K562 (cell line): Measurements from ENCODE around the gene ITGB1BP2. TPM values are rescaled to one million over a fixed set of nuclear protein-coding genes. Genes with fewer than 3 reads are reported as not detected.

Experiments
- ATF1 ChIP-seq, 2 experiments: fragments of 450-650 bp in 1 of 2; IDR thresholded peaks; 2 replicates each; pipeline ENCODE4 v1.6.1; 2016; ENCODE audit warnings: missing compliant biosample characterization in 1 of 2, missing genetic modification characterization in 1 of 2
- FOXM1 ChIP-seq, 2 experiments: fragments of 450-650 bp in 1 of 2; sonication (generic) in 1 of 2; formaldehyde crosslinking in 1 of 2; IDR thresholded peaks; 2 replicates each; pipeline versions ENCODE4 v1.6.1 to v1.9.0; 2017 to 2022; ENCODE audit warnings: low read depth in 2 of 2, mild to moderate bottlenecking in 2 of 2, missing genetic modification reagents in 1 of 2, moderate library complexity in 1 of 2
- KDM1A ChIP-seq, 2 experiments: fragments of 450-650 bp; IDR thresholded peaks; 2 replicates each; pipeline ENCODE4 v1.6.1; 2016; ENCODE audit warnings: mild to moderate bottlenecking in 2 of 2
- LCOR ChIP-seq: sonication (generic); formaldehyde crosslinking; IDR thresholded peaks from 2 replicates; pipeline ENCODE4 v1.8.0; 2022; ENCODE audit warnings: mild to moderate bottlenecking, missing genetic modification reagents
- NEUROD1 ChIP-seq: fragments of 150-350 bp; IDR thresholded peaks from 2 replicates; pipeline ENCODE4 v1.6.1; 2014; ENCODE audit warnings: borderline replicate concordance, low read length, low read depth; ENCODE audit not compliant: partially characterized antibody
- NFYB ChIP-seq: IDR thresholded peaks from 2 replicates; pipeline ENCODE4 v1.6.1; 2011; ENCODE audit warnings: mild to moderate bottlenecking, moderate library complexity; ENCODE audit not compliant: insufficient read length; ENCODE audit errors: extremely low read depth
- PHF8 ChIP-seq: fragments of 200-600 bp; sonication (generic); IDR thresholded peaks from 2 replicates; pipeline ENCODE4 v1.6.1; 2012; ENCODE audit warnings: mixed run types, mild to moderate bottlenecking, inconsistent platforms, low read length, moderate library complexity, borderline replicate concordance
- RBM25 ChIP-seq: fragments of 200-400 bp; formaldehyde crosslinking; IDR thresholded peaks from 2 replicates; pipeline ENCODE4 v1.6.1; 2018; ENCODE audit warnings: low read length, low read depth, moderate library complexity; ENCODE audit not compliant: severe bottlenecking
- RERE ChIP-seq: sonication (generic); formaldehyde crosslinking; IDR thresholded peaks from 2 replicates; pipeline ENCODE4 v1.8.0; 2023; ENCODE audit warnings: missing genetic modification reagents, mild to moderate bottlenecking, borderline replicate concordance
- RNF2 ChIP-seq: sonication (generic); IDR thresholded peaks from 2 replicates; pipeline ENCODE4 v1.6.1; 2016
- SMAD4 ChIP-seq: fragments of 250-450 bp; sonication (Bioruptor Pico); conservative IDR thresholded peaks from 2 replicates; pipeline ENCODE4 v1.8.0; 2021; ENCODE audit warnings: inconsistent platforms, mild to moderate bottlenecking, moderate library complexity
- SPI1 ChIP-seq: IDR thresholded peaks from 2 replicates; pipeline ENCODE4 v1.6.1; 2011; ENCODE audit warnings: low read depth, low read length, control low read depth, borderline replicate concordance
- TAF15 ChIP-seq: fragments of 200-400 bp; formaldehyde crosslinking; IDR thresholded peaks from 2 replicates; pipeline ENCODE4 v1.6.1; 2017; ENCODE audit warnings: mild to moderate bottlenecking, low read depth, low read length, moderate library complexity
- TFAP4 ChIP-seq: sonication (generic); formaldehyde crosslinking; IDR thresholded peaks from 2 replicates; pipeline ENCODE4 v1.8.0; 2022; ENCODE audit warnings: missing genetic modification reagents, mild to moderate bottlenecking, moderate library complexity, borderline replicate concordance
- TOE1 ChIP-seq, 2 experiments: fragments of 450-650 bp in 1 of 2; sonication (generic) in 1 of 2; formaldehyde crosslinking in 1 of 2; IDR thresholded peaks; 2 replicates each; pipeline versions ENCODE4 v1.7.1 to v1.8.0; 2016 to 2022; ENCODE audit warnings: borderline replicate concordance in 2 of 2, mild to moderate bottlenecking in 2 of 2, antibody characterized with exemption in 1 of 2, inconsistent platforms in 1 of 2, low read depth in 1 of 2, missing genetic modification reagents in 1 of 2, moderate library complexity in 1 of 2
- ZBTB9 ChIP-seq: fragments of 450-650 bp; formaldehyde crosslinking; IDR thresholded peaks from 2 replicates; pipeline ENCODE4 v1.4.0; 2020; ENCODE audit warnings: mild to moderate bottlenecking, moderate library complexity
- ZNF12 ChIP-seq: sonication (generic); formaldehyde crosslinking; IDR thresholded peaks from 2 replicates; pipeline ENCODE4 v1.4.0; 2020; ENCODE audit warnings: mild to moderate bottlenecking, missing genetic modification reagents
- polyA plus RNA-seq, 8 experiments: library from polyadenylated mRNA; depleted of rRNA in 4 of 8; stranded (reverse) in 5 of 8; unstranded in 3 of 8; fragments of >200 nt; fragmentation: Nextera tagmentation in 2 of 8; fragmentation: Illumina TruSeq in 1 of 8; extraction: Ambion mirVana in 2 of 8; extraction: Trizol in 1 of 8; gene quantifications; 2 replicates each; pipeline versions ENCODE4 v1.2.1 to v1.2.3, GENCODE V29; 2011 to 2014; ENCODE audit warnings: inconsistent platforms in 1 of 8, missing spikeins in 1 of 8
- total RNA-seq, 7 experiments: library from RNA; depleted of rRNA in 6 of 7; stranded (reverse); fragments of >200 nt in 6 of 7; fragmentation: Illumina TruSeq in 2 of 7; extraction: Trizol in 2 of 7; gene quantifications; 2 replicates each; pipeline versions ENCODE4 v1.2.1 to v1.2.3, GENCODE V29; 2011 to 2021; ENCODE audit warnings: low replicate concordance in 1 of 7

The ITGB1BP2 gene
- total and polyA plus RNA-seq, 9 of the 15 experiments (the other 6 are each of a cell fraction or from before 2014, with no cell fraction given), result 1.6 to 4.0 (median 1.9) TPM

GRCh38 chrX:71254092-71254963, 47.2 kb upstream of the ITGB1BP2 start, which contains the start of gene ZMYM3 (continued):
- TF ChIP-seq RERE (CRISPR knock-in tag) (no peak), TAF15 (no peak), ATF1 (CRISPR knock-in tag; IDR thresholded peaks at IDR 0.05) (no peak), ATF1 (tag; IDR thresholded peaks at IDR 0.05) (0 out of 2 replicates have a peak, but pooled peaks have one; percentile 22), ZNF12 (CRISPR knock-in tag) (0 out of 2 replicates have a peak, but pooled peaks have one; percentile 42), SPI1 (no peak), KDM1A (IDR thresholded peaks at IDR 0.05) (peak in 1 of 2 experiments; percentile 45; a peak in 1 of 4 replicates), LCOR (CRISPR knock-in tag) (no peak), TFAP4 (peak; percentile 30; the same call in 1 of the 2 replicates), NEUROD1 (peak; percentile 97), SMAD4 (CRISPR knock-in tag) (peak; percentile 55; the same call in 1 of the 2 replicates), RBM25 (peak; percentile 99), FOXM1 (IDR thresholded peaks at IDR 0.05; ENCODE audit: low read depth) (peak; percentile 65; the same call in 1 of the 2 replicates), FOXM1 (CRISPR knock-in tag; IDR thresholded peaks at IDR 0.05; ENCODE audit: low read depth) (no peak), RNF2 (0 out of 2 replicates have a peak, but pooled peaks have one; percentile 20), ZBTB9 (CRISPR knock-in tag) (no peak), TOE1 (IDR thresholded peaks at IDR 0.05; ENCODE audit: borderline replicate concordance) (peak; percentile 89), TOE1 (CRISPR knock-in tag; IDR thresholded peaks at IDR 0.05; ENCODE audit: borderline replicate concordance, low read depth) (no peak), NFYB (peak; percentile 41), PHF8 (peak; percentile 23; the same call in 1 of the 2 replicates)
